Measurements from ENCODE around the gene LRBA. TPM values are rescaled to one million over a fixed set of nuclear protein-coding genes. Genes with fewer than 3 reads are reported as not detected.

Gene LRBA
- total RNA-seq, 1 donor from 2014 or later: 46.2 TPM

- Histone ChIP-seq H3K4me1 (no peaks in the 10 kb centered on the region), H3K4me3 (no peak overlapping the region), H3K9me3 (no peaks in the 10 kb centered on the region), H3K27me3 (ENCODE audit: low read depth) (no peaks in the 10 kb centered on the region), H3K36me3 (no peaks in the 10 kb centered on the region), H3K27ac (no peak overlapping the region)
- intact Hi-C loops (cut with DNase I): no loop called here
- DNase-seq (no peak), ATAC-seq (peak; percentile 53 to 73)
- no peak for TF ChIP-seq CTCF (IDR thresholded peaks at IDR 0.05)
Measured at GRCh38 chr4:150366487-150366999, 648.5 kb downstream of the LRBA start.

GRCh38 chr4:150363721-150364688 is 651.1 kb downstream of the LRBA start:
- no peak for ATAC-seq
- H3K27me3 ChIP-seq (ENCODE audit: low read depth): no peaks in the 10 kb centered on the region
- no peaks in the 10 kb centered on the region for H3K36me3 ChIP-seq
- no peak for DNase-seq
- no peaks in the 10 kb centered on the region for H3K4me1 ChIP-seq
- no peak overlapping the region for H3K27ac ChIP-seq
- intact Hi-C loops (cut with DNase I): no loop called here
- H3K9me3 ChIP-seq: no peaks in the 10 kb centered on the region
- no peak for TF ChIP-seq CTCF (IDR thresholded peaks at IDR 0.05)
- no peak overlapping the region for H3K4me3 ChIP-seq

- intact Hi-C loops (cut with DNase I): no loop called here
- Histone ChIP-seq H3K4me1 (no peaks in the 10 kb centered on the region), H3K27ac (no peak overlapping the region), H3K4me3 (no peak overlapping the region), H3K27me3 (ENCODE audit: low read depth) (no peaks in the 10 kb centered on the region), H3K36me3 (no peaks in the 10 kb centered on the region), H3K9me3 (no peaks in the 10 kb centered on the region)
- DNase-seq (no peak), ATAC-seq (no peak)
- TF ChIP-seq CTCF (IDR thresholded peaks at IDR 0.05): no peak
Measured at GRCh38 chr4:150358691-150359090, 656.4 kb downstream of the LRBA start.

- H3K27me3 ChIP-seq (ENCODE audit: low read depth): no peaks in the 10 kb centered on the region
- no peak overlapping the region for H3K4me3 ChIP-seq
- DNase-seq (no peak), ATAC-seq (no peak)
- no peak for TF ChIP-seq CTCF (IDR thresholded peaks at IDR 0.05)
- H3K9me3 ChIP-seq: no peaks in the 10 kb centered on the region
- H3K4me1 ChIP-seq: no peaks in the 10 kb centered on the region
- intact Hi-C loops (cut with DNase I): no loop called here
- no peaks in the 10 kb centered on the region for H3K36me3 ChIP-seq
- H3K27ac ChIP-seq: no peak overlapping the region
Measured at GRCh38 chr4:150357829-150358228, 657.3 kb downstream of the LRBA start.

GRCh38 chr4:150355858-150356455 is 659.1 kb downstream of the LRBA start:
- intact Hi-C loops (cut with DNase I): no loop called here

More at GRCh38 chr4:150355858-150356455, 659.1 kb downstream of the LRBA start:
- no peaks in the 10 kb centered on the region for H3K36me3 ChIP-seq
- DNase-seq (no peak), ATAC-seq (no peak)
- no peak overlapping the region for H3K4me3 ChIP-seq
- H3K27me3 ChIP-seq (ENCODE audit: low read depth): no peaks in the 10 kb centered on the region
- no peak overlapping the region for H3K27ac ChIP-seq
- no peaks in the 10 kb centered on the region for H3K9me3 ChIP-seq
- no peak for TF ChIP-seq CTCF (IDR thresholded peaks at IDR 0.05)
- H3K4me1 ChIP-seq: no peaks in the 10 kb centered on the region

Data from lower lobe of right lung (tissue), 2 donors.